Measurements from ENCODE around the gene ZNF432.
A peak's percentile ranks its signal among the peaks of the same experiment; 100 is the strongest.

Gene ZNF432

DNA sequence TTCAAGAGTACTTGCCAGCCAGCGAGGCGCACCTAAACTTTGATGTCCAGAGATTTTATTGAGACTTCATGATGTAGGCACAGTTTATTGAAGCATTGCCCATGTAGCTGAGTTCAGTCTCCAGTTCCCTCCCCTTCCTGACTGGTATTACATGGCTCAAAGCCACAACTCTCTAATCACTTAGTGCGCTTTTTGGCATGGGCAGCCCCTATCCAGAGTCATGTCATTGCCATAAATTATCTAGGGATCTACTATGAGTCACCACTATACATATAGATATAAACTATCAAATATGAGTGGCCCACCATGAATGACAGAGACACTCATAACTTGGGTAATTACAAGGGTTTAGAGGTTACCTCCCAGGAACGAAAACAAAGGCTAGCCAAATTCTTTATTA is 28.1 kb downstream of the ZNF432 start:
- H3K4me1 ChIP-seq (ENCODE audit: insufficient read depth, low read length, severe bottlenecking): no peaks in the 10 kb centered on the region
- H3K4me3 ChIP-seq (ENCODE audit: low read depth, low read length, poor library complexity, severe bottlenecking): no peak overlapping the region
- H3K4me2 ChIP-seq (ENCODE audit: low read length): no peak overlapping the region
- no peak overlapping the region for H3K9ac ChIP-seq (ENCODE audit: low read length)
- no peak overlapping the region for H2AFZ ChIP-seq (ENCODE audit: low read length)
- no peak for TF ChIP-seq EZH2 (IDR thresholded peaks at IDR 0.05; ENCODE audit: borderline replicate concordance, low read length)
- TF ChIP-seq, protein P1, sequence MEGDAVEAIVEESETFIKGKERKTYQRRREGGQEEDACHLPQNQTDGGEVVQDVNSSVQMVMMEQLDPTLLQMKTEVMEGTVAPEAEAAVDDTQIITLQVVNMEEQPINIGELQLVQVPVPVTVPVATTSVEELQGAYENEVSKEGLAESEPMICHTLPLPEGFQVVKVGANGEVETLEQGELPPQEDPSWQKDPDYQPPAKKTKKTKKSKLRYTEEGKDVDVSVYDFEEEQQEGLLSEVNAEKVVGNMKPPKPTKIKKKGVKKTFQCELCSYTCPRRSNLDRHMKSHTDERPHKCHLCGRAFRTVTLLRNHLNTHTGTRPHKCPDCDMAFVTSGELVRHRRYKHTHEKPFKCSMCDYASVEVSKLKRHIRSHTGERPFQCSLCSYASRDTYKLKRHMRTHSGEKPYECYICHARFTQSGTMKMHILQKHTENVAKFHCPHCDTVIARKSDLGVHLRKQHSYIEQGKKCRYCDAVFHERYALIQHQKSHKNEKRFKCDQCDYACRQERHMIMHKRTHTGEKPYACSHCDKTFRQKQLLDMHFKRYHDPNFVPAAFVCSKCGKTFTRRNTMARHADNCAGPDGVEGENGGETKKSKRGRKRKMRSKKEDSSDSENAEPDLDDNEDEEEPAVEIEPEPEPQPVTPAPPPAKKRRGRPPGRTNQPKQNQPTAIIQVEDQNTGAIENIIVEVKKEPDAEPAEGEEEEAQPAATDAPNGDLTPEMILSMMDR (IDR thresholded peaks at IDR 0.05; ENCODE audit: low read length): no peak
- H3K27me3 ChIP-seq (ENCODE audit: insufficient read depth, low read length): no peaks in the 10 kb centered on the region
- no peaks in the 10 kb centered on the region for H3K9me2 ChIP-seq (ENCODE audit: low read depth, low read length)
- H3F3A ChIP-seq (ENCODE audit: insufficient read depth, low read length): no peaks in the 10 kb centered on the region
- H3K36me3 ChIP-seq (ENCODE audit: insufficient read depth, low read length): peaks cover 98% of the 10 kb centered on the region
- peaks cover 57% of the 10 kb centered on the region for H3K9me3 ChIP-seq (ENCODE audit: low read length)
- no peak overlapping the region for H3K27ac ChIP-seq (ENCODE audit: low read depth, low read length, poor library complexity, severe bottlenecking)
- no peaks in the 10 kb centered on the region for H4K20me1 ChIP-seq (ENCODE audit: insufficient read depth, low read length)
- H3K79me2 ChIP-seq (ENCODE audit: insufficient read depth, low read length): no peaks in the 10 kb centered on the region; the same call in 1 of the 2 replicates

DNA sequence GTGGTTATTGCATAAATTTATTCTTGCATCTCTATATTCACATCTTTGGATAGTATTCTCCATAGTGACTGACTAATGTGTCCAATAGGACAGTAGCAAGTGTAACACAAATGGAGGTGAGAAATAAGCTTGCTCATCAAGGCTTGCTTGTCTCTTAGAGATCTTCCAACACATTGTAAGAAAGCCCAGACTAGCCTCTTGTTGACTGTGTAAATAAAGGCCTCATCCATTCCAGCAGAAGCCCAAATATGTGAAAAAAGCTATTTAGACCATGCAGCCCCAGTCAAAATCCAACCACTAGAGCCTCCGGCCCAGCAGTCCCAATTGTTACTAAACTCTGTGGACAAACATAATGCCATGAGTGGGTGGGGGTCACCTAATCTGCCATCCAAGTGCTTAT is 38.0 kb downstream of the ZNF432 start:
- TF ChIP-seq, protein P1 (IDR thresholded peaks at IDR 0.05; ENCODE audit: low read length): no peak
- no peak for TF ChIP-seq EZH2 (IDR thresholded peaks at IDR 0.05; ENCODE audit: borderline replicate concordance, low read length)
- H3K27ac ChIP-seq (ENCODE audit: low read depth, low read length, poor library complexity, severe bottlenecking): no peak overlapping the region
- H3K9ac ChIP-seq (ENCODE audit: low read length): no peak overlapping the region
- no peak overlapping the region for H2AFZ ChIP-seq (ENCODE audit: low read length)
- no peaks in the 10 kb centered on the region for H3K9me2 ChIP-seq (ENCODE audit: low read depth, low read length)
- H3K36me3 ChIP-seq (ENCODE audit: insufficient read depth, low read length): peaks cover 31% of the 10 kb centered on the region
- no peak overlapping the region for H3K4me2 ChIP-seq (ENCODE audit: low read length)
- peaks cover 8% of the 10 kb centered on the region for H3K4me1 ChIP-seq (ENCODE audit: insufficient read depth, low read length, severe bottlenecking)
- H3K27me3 ChIP-seq (ENCODE audit: insufficient read depth, low read length): no peaks in the 10 kb centered on the region
- H3F3A ChIP-seq (ENCODE audit: insufficient read depth, low read length): no peaks in the 10 kb centered on the region
- H4K20me1 ChIP-seq (ENCODE audit: insufficient read depth, low read length): no peaks in the 10 kb centered on the region
- H3K4me3 ChIP-seq (ENCODE audit: low read depth, low read length, poor library complexity, severe bottlenecking): no peak overlapping the region
- H3K9me3 ChIP-seq (ENCODE audit: low read length): peaks cover 17% of the 10 kb centered on the region
- no peaks in the 10 kb centered on the region for H3K79me2 ChIP-seq (ENCODE audit: insufficient read depth, low read length)

DNA sequence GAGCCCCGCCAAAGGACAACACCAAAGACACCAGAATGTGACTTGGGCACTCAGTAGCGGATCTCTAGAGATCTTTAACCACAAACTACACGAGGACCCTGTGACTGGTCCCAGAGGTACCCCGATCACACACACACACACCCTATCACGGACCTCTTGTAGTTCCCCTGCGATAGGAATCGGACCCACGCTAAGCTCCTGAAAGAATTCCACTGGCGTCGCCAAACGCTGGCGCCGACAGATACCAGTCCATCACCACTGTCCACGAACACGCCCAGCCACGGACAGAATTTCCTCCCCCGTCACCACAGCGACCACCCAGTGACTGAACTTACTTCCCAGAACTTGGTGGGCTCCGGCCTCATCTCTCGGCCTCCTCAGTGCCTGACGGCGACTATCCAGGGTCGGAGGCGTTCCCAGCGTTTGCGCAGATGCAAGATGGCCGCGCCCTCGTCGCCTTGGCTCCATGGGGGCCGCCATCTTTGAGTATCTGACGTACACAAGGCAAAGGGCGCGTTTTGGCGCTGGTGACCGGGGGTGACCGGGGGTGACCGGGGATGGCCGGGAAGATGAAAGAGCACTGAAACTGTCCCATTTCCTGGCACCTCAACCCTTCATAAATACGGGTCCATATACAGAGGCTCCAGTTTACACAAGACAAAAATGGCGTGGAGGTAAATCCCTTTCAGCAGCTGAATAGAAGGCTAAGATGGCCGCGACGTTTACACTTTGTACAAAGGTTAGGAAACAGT is 40.7 kb downstream of the ZNF432 start, which contains the start of gene ZNF615:
TSS of gene ZNF615 (minus strand) at position 406 of the 752 bp plus-strand sequence. CDS start 4,500 bp downstream, outside the sequence.
- TF ChIP-seq, protein P1 (IDR thresholded peaks at IDR 0.05; ENCODE audit: low read length): no peak
- TF ChIP-seq EZH2 (IDR thresholded peaks at IDR 0.05; ENCODE audit: borderline replicate concordance, low read length): no peak
- peaks cover 18% of the 10 kb centered on the region for H3K36me3 ChIP-seq (ENCODE audit: insufficient read depth, low read length)

More for the DNA sequence above, 40.7 kb downstream of the ZNF432 start, which contains the start of gene ZNF615:
- H3K27me3 ChIP-seq (ENCODE audit: insufficient read depth, low read length): no peaks in the 10 kb centered on the region
- H4K20me1 ChIP-seq (ENCODE audit: insufficient read depth, low read length): no peaks in the 10 kb centered on the region
- H3K4me2 ChIP-seq (ENCODE audit: low read length): peak within 1 kb of the TSS; percentile 70
- H3F3A ChIP-seq (ENCODE audit: insufficient read depth, low read length): no peaks in the 10 kb centered on the region
- H3K4me3 ChIP-seq (ENCODE audit: low read depth, low read length, poor library complexity, severe bottlenecking): peak within 1 kb of the TSS; percentile 80
- no peaks in the 10 kb centered on the region for H3K9me2 ChIP-seq (ENCODE audit: low read depth, low read length)
- peaks cover 8% of the 10 kb centered on the region for H3K4me1 ChIP-seq (ENCODE audit: insufficient read depth, low read length, severe bottlenecking)
- peak within 1 kb of the TSS; percentile 75 for H3K9ac ChIP-seq (ENCODE audit: low read length)
- H2AFZ ChIP-seq (ENCODE audit: low read length): peak within 1 kb of the TSS; percentile 57
- peaks cover 15% of the 10 kb centered on the region for H3K9me3 ChIP-seq (ENCODE audit: low read length)
- no peaks in the 10 kb centered on the region for H3K79me2 ChIP-seq (ENCODE audit: insufficient read depth, low read length)
- H3K27ac ChIP-seq (ENCODE audit: low read depth, low read length, poor library complexity, severe bottlenecking): peak within 1 kb of the TSS; percentile 61
